Stimulated activated CD8-positive, alpha-beta memory T cell treated with anti-CD3 and anti-CD28 coated beads, Interleukin-7, amount 100 ng/mL, for 48 hours (primary cell): ENCODE results near the gene VSX1.
A peak's percentile ranks its signal among the peaks of the same experiment; 100 is the strongest.

ENCODE experiments used
- DNase-seq, 2 donors: peaks; one replicate each; pipeline ENCODE4 v3.0.0-alpha.2; 2020; ENCODE audit warnings: low read depth in 1 of 2; ENCODE audit errors: extremely low read depth in 1 of 2

VSX1 gene

DNA sequence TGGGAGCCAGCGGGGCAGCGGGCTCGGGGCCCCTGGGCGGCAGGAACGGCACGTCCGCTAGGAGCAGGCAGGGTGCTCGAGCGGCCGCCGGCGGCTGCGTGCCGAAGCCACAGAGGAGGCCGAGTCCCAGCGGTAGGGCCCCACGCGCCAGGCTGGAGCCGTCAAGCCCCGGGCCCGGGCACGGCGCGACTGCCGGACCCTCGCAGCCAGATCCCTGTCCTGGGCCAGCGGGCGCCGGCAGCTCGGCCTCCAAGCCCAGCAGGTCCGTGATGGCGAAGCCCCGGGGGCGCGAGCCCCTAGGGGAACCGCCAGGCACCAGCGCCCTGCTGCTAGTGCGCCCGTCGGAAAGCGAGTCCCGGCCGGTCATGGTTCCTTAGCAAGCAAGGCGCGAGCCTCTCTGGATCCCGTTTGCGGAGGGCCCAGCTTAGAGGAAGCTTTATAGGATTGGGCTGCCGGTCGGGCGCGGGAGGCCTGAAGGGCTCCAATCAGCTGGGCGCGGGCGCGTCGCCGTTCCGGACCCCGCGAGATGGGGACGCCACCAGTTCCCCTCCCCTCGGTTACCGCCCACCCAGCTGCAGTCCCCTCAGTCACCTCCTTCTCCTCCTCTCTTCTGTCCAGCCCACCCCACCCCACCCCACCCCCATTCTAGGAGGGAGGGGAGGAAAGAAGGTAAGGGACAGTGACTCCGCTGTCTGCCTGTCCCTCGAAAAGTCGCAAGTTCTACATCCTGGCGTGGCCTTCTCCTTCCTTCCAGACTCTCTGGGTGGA is at the start of gene VSX1:
Gene VSX1 (minus strand): TSS at position 412 of the 768 bp plus-strand sequence. CDS start 45 bp downstream, at position 367.
- no peak for DNase-seq

DNA sequence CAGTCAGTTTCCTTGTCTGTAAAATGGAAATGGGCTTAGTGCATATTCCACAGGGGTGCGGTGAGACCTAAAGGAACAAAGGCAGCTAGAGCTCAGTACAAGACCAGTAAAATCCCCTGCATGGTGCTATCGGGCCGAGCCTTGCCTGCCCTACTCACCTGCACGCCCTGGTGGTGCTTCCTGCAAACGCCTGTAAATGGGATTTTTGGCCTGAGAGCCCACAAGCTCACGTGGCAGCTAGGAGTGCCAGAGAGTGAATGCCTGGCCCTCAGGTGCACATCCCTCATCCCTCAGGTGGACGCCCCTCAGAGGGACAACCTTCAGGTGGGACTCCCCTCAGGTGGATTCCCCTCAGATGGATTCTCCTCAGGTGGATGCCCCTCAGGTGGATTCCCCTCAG is 48.0 kb upstream of the VSX1 start:
- no peak for DNase-seq

DNA sequence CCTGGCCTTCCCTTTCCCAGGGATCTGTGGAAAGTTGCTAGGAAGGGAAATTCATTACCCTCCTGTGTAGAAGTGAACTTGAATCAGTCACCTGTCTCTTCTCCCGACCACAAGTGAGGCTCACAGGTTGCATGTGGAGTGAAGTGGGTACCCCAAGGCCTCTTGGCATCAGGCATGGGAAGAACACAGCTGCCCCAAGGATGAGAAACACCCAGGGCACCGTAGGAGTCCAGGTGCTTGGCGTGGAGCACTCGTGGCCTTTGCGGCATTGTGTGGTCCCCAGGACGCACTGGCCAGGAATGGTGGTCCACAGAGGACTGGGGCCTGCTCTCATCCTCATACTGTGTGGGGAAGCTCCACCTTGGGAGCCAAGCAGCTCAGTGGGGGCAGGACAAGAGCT is 47.5 kb upstream of the VSX1 start:
- DNase-seq = no peak

DNA sequence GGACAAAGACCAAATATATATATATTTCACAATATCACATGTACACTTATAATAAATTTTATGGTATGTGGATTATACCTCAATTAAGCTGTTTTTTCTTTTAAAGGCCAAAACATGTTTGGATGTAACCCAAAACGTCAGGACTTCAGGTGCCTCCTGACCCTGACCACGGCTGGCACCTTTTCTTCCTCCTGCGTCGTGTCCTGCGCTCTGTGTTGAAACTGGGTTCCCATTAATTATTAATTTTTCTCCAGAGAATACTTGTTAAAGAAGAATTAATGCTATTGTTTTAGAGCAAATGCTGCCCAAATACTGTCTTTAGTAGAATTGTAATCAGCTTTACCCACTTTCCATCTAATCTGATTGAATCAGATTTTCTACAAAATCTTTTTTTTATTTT is 46.7 kb upstream of the VSX1 start:
- no peak for DNase-seq

DNA sequence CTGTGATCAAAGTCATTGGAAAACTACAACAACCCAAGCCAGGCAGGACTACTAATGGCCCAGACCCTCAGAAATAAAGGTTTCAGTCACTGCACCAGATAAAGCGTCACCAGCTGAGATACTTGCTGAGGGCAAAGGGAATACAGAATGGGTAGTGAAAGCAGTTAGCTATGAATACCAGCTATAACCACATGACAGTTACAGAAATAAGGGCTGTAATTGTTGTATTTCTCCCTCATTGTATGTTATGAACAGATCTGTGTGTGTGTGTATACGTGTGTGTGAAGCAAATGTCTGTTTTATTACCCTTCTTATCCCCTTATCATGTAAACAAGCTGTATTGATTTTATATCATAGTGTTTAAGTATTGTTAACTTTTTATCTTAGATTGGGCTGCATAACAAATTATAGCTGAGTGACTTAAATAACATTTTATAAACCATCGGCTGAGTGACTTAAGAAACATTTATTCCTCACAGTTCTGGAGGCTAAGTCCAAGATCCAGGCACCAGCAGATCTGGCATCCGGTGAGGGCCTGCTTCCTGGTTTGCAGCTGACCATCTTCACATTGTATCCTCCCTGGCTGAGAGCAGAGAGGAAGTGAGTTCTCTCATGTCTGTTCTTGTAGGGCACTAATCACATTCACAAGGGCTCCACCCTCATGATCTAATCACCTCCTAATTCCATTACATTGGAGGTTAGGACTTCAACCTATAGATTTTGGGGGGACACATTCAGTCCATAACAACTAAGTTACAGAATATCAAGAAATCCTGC is 46.0 kb upstream of the VSX1 start:
- no peak for DNase-seq

DNA sequence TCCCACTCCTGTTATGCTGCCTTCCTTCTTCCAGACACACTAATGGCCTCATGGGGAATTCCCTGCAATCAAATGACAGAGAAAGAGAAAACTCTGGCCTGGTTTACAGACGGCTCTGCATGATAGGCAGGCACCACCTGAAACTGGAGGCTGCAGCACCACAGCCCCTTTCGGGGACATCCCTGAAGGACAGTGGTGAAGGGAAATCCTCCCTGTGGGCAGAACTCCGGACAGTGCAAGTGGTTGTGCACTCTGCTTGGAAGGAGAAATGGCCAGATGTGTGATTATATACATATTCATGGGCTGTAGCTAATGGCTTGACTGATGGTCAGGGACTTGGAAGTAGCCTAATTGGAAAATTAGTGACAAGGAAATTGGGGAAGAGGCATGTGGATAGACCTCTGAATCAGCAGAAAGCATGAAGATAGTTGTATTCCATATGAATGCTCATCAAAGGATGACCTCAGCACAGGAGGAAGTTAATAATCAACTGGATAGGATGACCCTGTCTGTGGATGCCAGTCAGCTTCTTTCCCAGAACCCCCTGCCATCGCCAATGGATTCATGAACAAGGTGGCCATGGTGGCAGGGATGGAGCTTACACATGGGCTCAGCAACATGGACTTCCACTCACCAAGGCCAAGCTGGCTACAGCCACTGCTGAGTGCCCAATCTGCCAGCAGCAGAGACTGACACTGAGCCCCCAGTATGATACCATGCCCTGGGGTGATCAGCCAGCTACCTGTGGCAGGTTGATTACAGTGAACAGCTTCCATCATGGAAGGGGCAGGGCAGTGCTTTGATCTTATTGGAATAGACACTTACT is 44.5 kb upstream of the VSX1 start:
- no peak for DNase-seq

DNA sequence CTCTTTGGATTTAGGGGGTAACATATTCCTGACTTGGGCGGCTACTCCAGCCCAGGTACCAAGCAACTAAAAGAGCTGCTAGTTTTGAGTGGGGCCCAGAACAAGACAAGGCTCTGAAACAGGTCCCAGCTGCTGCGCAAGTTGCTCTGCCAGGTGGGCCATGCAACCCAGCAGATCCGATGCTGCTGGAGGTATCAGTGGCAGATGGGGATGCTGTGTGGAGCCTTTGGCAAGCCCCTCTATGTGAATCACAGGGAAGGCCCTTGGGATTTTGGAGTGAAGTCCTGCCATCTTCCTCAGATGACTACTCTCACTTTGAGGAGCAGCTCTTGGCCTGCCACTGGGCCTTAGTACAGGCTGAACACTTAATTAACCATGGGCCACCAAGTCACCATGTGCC is 43.7 kb upstream of the VSX1 start:
- DNase-seq = no peak

DNA sequence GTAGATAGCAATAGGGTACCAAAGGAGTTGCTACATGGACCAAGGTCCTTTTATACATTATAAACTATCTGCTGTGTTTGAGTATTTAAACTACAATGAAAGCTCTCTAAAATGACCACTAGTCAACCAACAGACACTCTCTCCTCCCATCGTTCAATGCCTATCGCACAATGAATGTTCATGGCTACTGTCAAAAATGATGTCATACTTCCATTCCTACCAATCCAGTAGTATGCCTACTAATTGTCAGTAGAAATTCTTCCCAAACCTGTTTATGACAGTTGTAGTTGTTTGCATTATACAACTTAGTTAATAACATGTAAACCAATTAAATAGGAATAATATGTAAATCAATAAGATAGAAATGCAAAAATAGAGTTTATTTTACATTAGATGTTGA is 39.0 kb upstream of the VSX1 start:
- DNase-seq = no peak

DNA sequence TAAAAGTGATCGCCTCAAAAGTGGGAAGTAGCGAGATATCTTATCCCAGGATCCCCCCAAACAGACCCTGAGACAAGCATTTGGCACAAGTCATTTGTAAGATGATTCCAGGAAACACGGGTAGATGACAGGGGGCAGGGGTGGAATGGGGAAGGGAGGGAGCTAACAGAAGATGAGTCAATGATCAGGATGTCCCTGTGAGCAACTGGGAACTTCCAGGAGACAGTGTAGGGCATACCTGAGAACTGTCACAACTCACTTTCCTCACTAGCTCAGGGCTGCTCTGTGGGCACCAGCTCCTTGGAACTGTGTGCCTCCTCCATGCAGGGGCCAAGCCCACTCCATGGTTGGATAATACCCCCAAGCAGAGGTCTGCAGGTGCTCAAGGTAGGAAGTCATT is 38.5 kb upstream of the VSX1 start:
- DNase-seq = no peak

DNA sequence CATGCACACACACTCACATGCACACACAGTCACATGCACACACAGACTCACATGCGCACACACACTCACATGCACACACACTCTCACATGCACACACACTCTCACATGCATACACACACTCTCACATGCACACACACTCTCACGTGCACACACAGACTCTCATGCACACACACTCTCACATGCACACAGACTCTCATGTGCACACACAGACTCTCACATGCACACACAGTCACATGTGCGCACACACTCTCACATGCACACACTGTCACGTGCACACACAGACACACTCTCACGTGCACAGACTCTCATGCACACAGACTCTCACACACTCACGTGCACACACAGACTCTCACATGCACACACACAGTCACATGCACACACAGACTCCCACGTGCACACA is 36.6 kb upstream of the VSX1 start:
- DNase-seq = no peak

DNA sequence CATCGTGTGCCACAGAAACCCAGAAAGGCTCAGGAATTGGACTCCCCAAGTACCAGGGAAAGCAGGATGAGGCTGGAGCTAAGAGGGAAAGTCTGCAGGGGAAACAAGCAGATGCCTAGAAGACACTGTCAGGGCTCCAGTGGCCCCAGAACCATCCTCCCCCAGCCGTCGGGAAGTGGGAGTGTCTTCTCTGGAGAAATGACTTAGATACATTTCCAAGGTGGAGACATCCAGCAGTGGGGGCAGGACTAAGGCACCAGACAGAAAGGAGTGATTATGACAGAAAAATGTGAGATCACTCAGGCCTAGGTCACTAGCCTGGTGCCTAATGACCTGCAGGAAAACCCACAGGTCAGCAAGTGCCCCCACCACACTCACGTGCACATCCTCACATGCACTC is 36.0 kb upstream of the VSX1 start:
- no peak for DNase-seq

DNA sequence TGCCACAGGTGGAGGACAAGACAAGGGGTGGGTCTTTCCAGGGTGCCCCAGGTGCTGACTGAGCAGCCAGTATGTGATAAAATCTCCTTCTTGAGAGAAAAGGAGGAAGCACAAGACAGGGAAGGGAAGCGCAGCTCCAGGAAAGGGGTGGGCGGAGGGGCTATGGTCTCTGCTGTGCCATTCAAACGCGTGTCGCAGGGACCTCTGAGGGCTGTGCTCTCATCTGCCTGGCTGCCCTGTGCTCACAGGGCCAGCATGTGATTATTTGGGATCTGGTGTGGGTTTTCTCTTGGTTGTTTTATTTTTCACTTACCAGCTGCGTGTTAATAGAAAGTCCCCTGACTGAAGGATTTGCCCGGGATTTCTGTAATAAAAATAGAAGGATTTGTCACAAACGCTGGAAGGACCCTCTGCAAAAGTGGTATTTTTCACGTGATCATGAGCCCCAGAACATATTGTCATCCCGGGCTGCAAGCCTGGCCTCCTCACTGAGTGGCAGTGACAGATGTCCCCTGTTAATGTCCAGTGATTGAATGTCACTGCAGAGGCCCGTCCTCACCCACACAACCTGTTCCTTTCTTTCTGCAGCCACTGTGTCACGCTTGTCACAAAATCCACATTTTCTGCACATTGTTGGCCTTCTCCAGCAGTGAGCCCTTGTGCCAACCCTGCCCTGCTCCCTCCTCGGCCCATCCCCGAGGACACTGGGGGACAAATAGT is 35.0 kb upstream of the VSX1 start:
- no peak for DNase-seq

DNA sequence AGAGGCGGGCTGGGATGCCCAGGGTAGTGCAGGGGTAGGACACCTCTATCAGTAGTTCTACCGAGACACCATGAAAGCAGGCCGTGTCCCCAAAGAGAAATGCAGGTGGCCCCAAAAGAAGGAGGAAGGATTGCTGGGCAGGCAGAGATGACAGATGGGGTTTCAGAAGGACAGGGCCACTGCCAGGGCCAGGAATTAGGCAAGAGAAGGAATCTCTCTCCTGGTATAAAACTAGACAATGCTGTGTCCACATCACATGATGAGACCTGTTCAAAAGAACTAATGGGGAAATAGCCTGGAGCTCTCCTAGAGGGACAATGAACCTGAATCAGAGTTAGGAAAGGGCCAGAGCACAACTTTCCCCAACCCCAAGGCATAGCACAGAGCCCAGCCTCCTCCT is 21.6 kb upstream of the VSX1 start:
- DNase-seq = no peak

DNA sequence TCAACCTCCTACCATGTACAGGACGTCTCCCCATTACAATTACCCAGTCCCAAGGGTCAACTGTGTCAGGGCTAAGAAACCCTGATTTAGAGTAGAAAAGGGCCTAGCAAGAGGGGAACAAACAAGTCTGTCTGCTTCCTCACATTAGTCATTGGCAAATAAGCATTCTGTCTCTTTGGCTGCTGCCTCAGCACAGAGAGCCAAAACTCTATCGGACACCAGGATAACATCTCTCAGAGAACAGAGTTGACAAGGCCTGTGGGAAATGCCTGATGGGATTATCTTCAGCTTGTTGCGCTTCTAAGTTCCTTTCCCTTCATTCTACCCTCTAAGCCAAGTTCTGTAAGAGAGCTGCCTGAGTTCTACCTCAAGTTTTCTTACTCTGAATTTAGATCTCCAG is 19.0 kb upstream of the VSX1 start:
- DNase-seq = no peak

DNA sequence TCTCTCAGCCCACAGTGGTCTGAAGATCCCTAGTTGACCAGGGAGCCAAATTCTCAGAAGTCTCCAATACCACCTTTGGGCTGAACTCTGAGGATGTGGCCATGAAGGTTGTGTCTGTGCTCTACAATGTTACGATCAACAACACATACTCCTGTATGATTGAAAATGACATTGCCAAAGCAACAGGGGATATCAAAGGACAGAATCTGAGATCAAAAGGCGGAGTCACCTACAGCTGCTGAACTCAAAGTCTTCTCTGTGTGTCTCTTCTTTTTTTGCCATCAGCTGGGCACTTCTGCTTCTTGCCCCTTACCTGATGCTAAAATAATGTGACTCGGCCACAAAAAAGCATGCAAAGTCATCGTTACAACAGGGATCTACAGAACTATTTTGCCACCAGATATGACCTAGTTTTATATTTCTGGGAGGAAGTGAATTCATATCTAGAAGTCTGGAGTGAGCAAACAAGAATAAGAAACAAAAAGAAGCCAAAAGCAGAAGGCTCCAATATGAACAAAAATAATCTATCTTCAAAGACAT is 17.7 kb upstream of the VSX1 start:
- DNase-seq = no peak

DNA sequence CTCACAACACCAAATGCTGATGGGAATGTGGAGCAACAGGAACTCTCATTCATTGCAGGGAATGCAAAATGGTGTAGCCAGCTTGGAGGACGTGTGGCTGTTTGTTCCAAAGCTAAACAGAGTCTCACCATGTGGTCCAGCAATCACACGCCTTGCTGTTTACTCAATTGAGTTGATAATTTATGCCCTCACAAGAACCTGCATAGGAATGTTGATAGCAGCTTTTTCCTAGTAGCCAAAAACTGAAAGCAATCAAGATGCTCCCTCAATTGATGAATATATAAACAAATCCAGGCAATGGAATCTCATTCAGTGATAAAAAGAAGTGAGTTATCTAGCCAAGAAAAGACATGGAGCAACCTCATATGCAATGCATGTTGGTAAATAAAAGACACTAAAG is 15.6 kb upstream of the VSX1 start:
- no peak for DNase-seq

DNA sequence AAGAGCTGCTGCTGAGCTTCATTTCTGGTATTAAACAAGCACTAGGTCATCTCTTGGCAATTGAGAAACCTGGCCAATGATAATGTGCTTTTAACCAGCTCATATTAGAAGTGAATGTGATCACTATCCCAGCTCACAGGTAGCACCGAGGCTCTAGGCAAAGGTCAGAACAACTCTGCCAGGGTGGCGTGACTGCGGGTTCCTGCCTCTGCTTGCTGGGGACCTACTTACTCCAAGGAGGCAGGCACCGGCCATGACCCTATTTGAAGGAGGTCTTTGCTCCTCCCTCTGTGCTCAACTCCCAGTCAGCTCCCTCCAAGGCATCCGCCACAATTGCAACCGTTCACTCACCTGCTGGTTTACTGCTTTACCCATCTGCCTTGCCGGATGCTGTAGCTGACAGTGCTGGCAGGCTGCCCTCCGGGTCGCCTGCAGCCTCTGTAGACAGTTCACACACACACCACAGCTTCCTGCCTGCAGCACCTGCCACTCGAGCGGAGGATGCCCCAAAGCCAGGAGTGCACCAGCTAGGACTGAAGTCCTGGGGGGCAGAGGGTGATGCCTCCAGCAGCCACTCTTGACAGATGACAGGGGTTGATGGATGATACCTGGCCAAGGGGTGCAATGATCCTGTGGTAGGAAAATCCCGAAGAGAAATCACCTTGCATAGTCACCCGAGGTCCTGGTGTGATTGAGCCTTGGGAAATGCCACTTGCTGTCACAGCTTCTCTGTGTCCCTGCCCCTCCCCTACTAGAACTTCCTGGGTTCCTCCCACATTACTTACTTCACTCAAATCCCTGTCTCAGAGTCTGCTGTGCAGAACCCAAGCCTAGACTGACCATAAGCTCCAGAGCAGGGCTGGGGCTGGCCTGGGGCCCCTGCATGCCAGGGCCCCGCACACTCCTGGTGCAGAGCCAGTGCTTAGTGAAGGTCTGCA is 8.8 kb upstream of the VSX1 start:
- peak in 1 of 2 donors; percentile 43 for DNase-seq

DNA sequence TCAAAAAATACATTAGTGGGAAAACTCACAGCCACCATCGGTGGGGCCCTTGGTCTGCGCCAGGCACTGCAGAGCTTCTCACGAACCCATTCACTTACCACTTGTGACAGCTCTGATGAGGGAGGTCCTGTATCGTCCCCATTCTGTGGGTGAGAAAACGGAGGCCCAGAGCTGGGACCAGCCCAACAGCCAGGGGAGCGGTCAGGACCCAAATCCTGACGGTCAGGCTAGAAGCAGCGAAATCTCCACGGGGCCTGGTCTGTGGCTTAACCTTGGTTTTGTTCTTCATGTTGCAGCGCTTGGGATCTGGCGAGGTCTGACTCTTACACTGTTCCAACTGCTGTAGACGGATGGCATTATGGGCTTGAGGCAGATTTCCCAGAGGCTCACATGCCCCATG is 7.7 kb upstream of the VSX1 start:
- no peak for DNase-seq

DNA sequence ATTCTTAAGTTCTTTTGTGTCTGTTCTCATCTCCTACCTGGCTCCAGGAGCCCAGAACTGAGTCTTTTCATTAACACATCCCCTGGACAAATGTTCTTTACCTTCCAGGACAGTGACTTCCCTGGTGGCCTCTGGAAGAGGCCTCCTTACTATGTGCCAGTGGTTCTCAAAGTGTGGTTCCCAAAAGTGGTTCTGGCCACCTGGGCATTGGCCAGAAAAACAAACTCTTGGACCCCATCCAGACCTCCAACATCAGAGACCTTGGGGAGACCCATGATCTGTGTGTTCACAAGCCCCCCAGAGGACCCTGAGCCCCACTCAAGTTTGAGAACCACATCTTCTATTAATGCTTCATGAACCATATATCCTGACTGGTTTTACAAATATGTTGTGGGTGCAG is 7.2 kb upstream of the VSX1 start:
- no peak for DNase-seq

DNA sequence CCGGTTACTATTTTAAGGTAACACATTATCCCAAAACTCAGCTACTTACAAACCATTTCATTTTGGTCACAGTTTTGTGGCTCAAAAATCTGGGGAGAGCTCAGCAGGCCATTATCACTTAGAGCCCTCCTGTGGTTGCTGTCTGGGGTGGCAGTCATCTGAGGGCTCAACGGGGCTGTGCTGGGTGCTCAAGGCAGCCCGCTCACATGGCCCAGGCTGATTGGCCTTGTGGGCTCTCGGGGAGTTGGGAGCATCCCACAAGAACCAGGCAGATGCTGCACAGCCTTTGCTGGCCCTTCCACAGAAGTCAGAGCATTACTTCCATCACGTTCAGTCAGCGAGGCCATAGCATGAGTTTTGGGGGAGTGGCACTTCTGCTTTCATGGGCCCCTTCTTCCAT is 6.3 kb upstream of the VSX1 start:
- DNase-seq = no peak
